ENCODE measurements around the gene PCDHB11.
"Not testable (repeated sequence)": the region's sequence is repeated elsewhere in the genome, so short reads cannot be mapped to it uniquely, and the experiment has no call there.

The PCDHB11 gene

DNA sequence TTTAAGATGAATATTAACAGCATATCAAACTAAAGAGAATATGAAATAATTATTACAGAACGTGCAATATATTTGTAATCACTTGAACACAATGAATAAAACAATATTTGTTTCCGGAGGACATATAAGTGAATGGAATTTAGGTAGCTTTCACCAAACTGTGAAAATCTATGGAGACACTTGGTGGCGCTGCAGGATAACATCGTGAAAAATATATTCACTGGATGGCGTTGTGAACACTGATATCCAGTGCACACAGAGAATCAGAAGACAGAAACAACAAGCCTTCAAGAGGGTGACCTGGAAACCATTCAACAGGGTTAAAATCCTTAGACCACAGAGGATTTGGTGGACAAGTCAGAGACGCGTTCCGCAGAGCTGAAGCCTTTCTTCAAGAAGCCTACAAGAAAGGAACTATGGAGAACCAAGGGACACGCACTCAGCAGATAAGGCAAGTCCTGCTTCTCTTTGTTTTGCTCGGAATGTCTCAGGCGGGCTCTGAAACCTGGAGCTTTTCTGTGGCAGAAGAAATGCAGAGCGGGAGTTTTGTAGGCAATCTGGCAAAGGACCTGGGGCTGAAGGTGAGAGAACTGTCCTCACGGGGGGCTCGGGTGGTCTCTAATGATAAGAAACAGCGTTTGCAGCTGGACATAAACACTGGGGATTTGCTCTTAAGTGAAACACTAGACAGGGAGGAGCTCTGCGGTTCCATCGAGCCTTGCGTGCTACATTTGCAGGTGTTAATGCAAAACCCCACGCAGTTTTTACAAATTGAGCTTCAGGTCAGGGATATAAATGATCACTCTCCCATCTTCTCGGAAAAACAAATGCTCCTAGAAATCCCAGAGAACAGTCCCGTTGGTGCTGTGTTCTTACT, at the start of gene PCDHB11:
PCDHB11 (plus strand) TSS at position 269 of the 877 bp plus-strand sequence; CDS start at position 417, 148 bp downstream.
- DNase-seq: peak in 1 of 2 experiments; percentile 28

DNA sequence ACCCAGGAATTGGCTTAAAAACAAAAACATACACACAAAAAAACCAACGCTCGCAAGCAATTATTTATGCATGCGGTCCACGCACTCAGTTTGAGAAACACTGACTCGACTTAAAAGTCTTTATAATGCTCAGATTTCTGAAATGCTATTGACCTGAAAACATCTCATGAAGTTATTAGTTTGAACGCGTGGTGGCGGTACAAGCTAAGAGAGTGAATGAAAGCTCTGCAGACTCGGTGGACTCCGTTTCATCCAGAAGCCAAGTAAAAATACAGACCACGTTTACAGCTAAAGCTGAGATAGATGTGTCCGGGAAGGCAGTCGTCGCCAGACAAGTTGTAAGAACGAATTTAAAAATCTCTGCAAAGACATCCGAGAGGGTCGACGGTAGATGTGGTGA, 49.6 kb upstream of the PCDHB11 start, which contains the start of gene PCDHB6:
PCDHB6 (plus strand) TSS at position 246 of the 400 bp plus-strand sequence. CDS start 201 bp downstream, outside the sequence.
- no peak for DNase-seq

DNA sequence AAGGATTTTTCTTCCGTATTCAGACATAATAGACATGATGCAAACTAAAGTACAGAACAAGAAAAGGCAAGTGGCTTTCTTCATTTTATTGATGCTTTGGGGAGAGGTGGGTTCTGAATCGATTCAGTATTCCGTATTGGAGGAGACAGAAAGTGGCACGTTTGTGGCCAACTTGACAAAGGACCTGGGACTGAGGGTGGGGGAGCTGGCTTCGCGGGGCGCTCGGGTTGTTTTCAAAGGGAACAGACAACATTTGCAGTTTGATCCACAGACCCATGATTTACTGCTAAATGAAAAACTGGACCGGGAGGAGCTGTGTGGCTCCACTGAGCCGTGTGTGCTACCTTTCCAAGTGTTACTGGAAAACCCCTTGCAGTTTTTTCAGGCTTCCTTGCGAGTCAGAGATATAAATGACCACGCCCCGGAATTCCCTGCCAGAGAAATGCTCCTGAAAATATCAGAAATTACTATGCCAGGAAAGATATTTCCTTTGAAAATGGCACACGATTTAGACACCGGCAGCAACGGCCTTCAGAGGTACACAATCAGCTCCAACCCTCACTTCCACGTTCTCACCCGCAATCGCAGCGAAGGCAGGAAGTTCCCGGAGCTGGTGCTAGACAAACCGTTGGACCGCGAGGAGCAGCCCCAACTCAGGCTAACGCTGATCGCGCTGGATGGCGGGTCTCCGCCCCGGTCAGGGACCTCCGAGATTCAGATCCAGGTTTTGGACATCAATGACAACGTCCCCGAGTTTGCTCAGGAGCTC, 49.0 kb upstream of the PCDHB11 start:
- no peak for DNase-seq

DNA sequence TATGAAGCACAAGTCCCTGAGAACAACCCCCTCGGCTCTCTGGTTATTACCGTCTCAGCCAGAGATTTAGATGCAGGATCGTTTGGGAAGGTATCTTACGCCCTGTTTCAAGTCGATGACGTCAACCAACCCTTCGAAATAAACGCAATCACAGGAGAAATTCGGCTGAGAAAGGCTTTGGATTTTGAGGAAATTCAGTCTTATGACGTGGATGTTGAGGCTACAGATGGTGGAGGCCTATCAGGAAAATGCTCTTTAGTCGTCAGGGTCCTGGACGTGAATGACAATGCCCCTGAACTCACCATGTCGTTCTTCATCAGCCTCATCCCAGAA, 48.5 kb upstream of the PCDHB11 start:
- DNase-seq: no peak

DNA sequence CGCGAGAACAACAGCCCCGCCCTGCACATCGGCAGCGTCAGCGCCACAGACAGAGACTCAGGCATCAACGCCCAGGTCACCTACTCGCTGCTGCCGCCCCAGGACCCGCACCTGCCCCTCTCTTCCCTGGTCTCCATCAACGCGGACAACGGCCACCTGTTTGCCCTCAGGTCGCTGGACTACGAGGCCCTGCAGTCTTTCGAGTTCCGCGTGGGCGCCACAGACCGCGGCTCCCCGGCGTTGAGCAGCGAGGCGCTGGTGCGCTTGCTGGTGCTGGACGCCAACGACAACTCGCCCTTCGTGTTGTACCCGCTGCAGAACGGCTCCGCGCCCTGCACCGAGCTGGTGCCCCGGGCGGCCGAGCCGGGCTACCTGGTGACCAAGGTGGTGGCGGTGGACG, 47.8 kb upstream of the PCDHB11 start:
- not testable (repeated sequence) for DNase-seq

DNA sequence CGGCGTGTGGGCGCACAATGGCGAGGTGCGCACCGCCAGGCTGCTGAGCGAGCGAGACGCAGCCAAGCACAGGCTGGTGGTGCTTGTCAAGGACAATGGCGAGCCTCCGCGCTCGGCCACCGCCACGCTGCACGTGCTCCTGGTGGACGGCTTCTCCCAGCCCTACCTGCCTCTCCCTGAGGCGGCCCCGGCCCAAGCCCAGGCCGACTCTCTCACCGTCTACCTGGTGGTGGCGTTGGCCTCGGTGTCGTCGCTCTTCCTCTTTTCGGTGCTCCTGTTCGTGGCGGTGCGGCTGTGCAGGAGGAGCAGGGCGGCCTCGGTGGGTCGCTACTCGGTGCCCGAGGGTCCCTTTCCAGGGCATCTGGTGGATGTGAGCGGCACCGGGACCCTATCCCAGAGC, 47.3 kb upstream of the PCDHB11 start:
- not testable (repeated sequence) for DNase-seq

DNA sequence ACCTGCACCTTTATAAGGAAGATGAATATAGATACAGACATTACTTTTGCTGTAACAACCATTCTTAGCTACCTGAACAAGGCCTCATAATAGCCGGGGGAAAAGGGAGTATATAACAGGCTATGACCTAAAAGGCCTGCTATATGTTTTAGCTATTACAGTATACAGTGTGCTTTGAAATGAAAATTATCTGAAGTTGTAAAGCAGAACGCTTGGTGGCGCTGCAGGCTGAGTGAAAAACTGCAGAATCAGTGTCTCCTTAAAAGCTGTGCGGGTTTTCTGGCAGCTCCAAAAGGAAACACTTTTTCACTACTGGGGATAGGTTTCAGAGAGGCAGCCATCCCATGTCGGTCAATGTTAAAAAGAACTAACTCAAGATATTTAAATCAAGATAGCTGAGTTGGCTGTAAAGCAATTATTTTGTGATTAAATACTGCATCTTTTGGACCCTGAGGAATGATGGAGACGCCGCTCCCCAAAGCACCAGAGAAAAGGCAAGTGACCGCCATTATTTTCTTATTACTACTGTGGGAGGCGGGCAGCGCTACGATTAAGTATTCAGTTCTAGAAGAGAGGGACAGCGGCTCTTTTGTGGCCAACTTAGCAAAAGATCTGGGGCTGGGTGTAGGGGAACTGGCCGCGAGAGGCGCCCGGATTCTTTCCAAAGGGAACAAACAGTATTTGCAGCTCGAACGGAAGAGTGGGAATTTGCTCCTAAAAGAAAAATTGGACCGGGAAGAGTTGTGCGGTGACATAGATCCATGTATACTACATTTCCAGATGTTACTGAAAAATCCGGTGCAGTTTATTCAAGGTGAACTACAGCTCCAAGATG, 43.7 kb upstream of the PCDHB11 start:
- DNase-seq: peak in 1 of 2 experiments; percentile 29

DNA sequence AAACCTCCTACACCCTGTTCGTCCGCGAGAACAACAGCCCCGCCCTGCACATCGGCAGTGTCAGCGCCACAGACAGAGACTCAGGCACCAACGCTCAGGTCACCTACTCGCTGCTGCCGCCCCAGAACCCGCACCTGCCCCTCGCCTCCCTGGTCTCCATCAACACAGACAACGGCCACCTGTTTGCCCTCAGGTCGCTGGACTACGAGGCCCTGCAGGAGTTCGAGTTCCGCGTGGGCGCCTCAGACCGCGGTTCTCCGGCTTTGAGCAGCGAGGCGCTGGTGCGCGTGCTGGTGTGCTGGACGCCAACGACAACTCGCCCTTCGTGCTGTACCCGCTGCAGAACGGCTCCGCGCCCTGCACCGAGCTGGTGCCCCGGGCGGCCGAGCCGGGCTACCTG, 42.1 kb upstream of the PCDHB11 start:
- not testable (repeated sequence) for DNase-seq

DNA sequence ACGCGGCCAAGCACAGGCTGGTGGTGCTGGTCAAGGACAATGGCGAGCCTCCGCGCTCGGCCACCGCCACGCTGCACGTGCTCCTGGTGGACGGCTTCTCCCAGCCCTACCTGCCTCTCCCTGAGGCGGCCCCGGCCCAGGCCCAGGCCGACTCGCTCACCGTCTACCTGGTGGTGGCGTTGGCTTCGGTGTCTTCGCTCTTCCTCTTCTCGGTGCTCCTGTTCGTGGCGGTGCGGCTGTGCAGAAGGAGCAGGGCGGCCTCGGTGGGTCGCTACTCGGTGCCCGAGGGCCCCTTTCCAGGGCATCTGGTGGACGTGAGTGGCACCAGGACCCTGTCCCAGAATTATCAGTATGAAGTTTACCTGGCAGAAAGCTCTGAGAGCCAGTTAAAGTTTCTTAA, 41.5 kb upstream of the PCDHB11 start:
- not testable (repeated sequence) for DNase-seq

DNA sequence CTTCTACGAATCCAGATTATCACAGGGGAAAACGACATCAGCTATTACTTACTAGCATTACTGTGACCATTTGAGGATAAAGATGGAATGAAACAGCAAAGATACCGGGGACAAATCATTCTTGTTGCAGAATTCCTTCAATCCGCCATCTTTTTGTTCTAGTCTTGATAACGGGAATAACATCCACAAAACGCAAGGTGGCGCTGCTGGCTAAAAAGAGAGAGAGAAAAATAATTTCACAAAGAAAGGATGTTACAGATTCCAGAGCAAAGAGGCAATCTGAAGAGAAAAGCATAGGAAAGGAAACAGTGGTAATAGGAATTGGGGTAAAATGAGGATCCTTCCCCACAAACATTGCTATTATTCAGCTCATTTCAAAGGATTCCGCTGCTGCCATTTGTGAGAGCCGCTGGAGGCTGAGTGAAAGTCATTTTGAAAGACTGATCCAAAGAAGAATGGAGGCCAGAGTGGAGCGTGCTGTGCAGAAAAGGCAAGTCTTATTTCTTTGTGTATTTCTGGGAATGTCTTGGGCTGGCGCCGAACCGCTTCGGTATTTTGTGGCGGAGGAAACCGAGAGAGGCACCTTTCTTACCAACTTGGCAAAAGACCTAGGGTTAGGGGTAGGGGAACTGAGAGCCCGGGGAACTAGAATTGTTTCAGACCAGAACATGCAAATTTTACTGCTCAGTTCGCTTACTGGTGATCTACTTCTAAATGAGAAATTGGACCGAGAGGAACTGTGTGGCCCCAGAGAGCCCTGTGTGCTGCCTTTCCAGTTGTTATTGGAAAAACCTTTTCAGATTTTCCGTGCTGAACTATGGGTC, 26.8 kb upstream of the PCDHB11 start, which contains the start of gene PCDHB7:
PCDHB7 (plus strand) TSS at position 264 of the 824 bp plus-strand sequence; CDS start at position 456, 192 bp downstream.
- DNase-seq: peak; percentile 13 to 41

DNA sequence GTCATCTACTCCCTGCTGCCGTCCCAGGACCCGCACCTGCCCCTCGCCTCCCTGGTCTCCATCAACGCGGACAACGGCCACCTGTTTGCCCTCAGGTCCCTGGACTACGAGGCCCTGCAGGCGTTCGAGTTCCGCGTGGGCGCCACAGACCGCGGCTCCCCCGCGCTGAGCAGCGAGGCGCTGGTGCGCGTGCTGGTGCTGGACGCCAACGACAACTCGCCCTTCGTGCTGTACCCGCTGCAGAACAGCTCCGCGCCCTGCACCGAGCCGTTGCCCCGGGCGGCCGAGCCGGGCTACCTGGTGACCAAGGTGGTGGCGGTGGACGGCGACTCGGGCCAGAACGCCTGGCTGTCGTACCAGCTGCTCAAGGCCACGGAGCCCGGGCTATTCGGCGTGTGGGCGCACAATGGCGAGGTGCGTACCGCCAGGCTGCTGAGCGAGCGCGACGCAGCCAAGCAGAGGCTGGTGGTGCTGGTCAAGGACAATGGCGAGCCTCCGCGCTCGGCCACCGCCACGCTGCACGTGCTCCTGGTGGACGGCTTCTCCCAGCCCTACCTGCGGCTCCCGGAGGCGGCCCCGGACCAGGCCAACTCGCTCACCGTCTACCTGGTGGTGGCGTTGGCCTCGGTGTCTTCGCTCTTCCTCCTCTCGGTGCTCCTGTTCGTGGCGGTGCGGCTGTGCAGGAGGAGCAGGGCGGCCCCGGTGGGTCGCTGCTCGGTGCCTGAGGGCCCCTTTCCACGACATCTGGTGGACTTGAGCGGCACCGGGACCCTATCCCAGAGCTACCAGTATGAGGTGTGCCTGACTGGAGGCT, 24.9 kb upstream of the PCDHB11 start:
- not testable (repeated sequence) for DNase-seq

DNA sequence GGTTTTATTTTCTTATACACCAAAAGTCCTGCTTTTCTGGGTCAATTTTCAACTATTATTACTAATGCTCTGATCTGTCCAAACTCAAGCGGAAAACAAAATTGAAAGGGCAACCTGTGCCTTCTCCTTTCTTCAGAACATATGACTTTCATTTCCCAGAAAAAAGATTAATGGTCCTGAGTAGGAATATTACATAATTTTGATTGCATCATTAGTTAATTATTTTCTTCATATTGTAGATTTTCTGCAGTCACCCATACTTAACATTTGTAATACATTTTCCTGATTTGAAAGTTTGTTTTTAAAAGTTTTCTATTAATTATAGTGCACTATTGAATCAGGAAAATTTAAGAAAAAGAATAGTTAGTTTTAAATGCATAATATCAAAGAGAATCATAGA, 23.5 kb upstream of the PCDHB11 start:
- no peak for DNase-seq

DNA sequence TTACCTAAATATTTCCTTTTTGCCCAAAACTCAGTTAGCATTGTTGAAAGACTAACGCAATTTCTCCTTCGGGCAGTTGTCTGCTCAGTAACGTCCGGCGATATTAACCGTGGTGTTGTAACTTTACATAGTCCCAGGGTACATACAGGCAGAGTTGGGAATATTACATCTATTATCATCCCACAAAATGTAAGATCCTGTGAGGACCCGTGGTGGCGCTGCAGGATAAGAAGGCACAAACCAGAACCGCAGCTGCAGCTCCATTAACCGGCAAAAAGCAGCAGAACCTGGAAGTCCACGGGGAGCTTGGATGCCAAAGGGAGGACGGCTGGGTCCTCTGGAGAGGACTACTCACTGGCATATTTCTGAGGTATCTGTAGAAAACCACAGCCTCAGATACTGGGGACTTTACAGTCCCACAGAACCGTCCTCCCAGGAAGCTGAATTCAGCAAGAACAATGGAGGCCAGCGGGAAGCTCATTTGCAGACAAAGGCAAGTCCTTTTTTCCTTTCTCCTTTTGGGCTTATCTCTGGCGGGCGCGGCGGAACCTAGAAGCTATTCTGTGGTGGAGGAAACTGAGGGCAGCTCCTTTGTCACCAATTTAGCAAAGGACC, 21.7 kb upstream of the PCDHB11 start, which contains the start of gene PCDHB8:
PCDHB8 (plus strand) TSS at position 214 of the 615 bp plus-strand sequence; CDS start at position 459, 245 bp downstream.
- DNase-seq: not testable (repeated sequence)

DNA sequence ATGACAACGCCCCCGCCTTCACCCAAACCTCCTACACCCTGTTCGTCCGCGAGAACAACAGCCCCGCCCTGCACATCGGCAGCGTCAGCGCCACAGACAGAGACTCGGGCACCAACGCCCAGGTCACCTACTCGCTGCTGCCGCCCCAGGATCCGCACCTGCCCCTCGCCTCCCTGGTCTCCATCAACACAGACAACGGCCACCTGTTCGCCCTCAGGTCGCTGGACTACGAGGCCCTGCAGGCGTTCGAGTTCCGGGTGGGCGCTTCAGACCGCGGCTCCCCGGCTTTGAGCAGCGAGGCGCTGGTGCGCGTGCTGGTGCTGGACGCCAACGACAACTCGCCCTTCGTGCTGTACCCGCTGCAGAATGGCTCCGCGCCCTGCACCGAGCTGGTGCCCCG, 20.1 kb upstream of the PCDHB11 start:
- not testable (repeated sequence) for DNase-seq

DNA sequence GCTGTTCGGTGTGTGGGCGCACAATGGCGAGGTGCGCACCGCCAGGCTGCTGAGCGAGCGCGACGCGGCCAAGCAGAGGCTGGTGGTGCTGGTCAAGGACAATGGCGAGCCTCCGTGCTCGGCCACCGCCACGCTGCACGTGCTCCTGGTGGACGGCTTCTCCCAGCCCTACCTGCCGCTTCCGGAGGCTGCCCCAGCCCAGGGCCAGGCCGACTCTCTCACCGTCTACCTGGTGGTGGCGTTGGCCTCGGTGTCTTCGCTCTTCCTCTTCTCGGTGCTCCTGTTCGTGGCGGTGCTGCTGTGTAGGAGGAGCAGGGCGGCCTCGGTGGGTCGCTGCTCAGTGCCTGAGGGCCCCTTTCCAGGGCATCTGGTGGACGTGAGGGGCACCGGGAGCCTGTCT, 19.6 kb upstream of the PCDHB11 start:
- not testable (repeated sequence) for DNase-seq

DNA sequence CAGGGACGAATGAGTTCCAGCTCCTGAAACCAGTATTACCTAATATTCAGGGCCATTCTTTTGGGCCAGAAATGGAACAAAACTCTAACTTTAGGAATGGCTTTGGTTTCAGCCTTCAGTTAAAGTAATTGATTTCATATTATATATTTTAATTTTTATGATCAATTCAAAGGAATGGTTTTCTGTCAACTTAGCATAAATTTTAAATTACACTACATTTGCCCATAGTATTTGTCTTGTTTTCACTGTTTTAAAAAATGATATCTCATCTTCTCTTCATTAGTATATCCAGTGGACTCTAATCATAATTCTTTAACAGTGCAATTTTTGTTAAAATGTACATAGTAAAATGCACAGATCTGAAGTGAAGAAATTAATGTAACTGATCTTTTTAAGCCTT, 19.1 kb upstream of the PCDHB11 start:
- no peak for DNase-seq

DNA sequence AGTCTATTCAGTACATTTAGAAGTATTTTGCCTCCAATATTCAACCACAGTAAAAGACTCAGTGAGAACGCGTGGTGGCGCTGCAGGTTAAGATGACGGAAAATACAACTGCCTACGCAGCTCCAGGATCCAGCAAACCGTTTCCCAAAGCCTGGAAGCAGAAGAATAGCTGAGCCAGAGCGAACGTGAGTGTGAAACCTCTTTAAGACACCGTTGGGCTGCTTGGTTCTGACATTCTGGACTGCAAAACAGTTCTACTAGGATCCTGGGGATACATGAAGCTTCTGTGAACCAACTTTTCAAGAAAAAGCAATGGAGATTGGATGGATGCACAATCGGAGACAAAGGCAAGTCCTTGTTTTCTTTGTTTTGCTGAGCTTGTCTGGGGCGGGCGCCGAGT, 17.2 kb upstream of the PCDHB11 start, which contains the start of gene PCDHB16:
PCDHB16 (plus strand) TSS at position 140 of the 400 bp plus-strand sequence; CDS start at position 313, 173 bp downstream.
- no peak for DNase-seq

DNA sequence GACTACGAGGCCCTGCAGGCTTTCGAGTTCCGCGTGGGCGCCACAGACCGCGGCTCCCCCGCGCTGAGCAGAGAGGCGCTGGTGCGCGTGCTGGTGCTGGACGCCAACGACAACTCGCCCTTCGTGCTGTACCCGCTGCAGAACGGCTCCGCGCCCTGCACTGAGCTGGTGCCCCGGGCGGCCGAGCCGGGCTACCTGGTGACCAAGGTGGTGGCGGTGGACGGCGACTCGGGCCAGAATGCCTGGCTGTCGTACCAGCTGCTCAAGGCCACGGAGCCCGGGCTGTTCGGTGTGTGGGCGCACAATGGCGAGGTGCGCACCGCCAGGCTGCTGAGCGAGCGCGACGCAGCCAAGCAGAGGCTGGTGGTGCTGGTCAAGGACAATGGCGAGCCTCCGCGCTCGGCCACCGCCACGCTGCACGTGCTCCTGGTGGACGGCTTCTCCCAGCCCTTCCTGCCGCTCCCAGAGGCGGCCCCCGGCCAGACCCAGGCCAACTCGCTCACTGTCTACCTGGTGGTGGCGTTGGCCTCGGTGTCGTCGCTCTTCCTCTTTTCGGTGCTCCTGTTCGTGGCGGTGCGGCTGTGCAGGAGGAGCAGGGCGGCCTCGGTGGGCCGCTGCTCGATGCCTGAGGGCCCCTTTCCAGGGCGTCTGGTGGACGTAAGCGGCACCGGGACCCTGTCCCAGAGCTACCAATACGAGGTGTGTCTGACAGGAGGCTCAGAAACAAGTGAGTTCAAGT, 15.1 kb upstream of the PCDHB11 start:
- not testable (repeated sequence) for DNase-seq

DNA sequence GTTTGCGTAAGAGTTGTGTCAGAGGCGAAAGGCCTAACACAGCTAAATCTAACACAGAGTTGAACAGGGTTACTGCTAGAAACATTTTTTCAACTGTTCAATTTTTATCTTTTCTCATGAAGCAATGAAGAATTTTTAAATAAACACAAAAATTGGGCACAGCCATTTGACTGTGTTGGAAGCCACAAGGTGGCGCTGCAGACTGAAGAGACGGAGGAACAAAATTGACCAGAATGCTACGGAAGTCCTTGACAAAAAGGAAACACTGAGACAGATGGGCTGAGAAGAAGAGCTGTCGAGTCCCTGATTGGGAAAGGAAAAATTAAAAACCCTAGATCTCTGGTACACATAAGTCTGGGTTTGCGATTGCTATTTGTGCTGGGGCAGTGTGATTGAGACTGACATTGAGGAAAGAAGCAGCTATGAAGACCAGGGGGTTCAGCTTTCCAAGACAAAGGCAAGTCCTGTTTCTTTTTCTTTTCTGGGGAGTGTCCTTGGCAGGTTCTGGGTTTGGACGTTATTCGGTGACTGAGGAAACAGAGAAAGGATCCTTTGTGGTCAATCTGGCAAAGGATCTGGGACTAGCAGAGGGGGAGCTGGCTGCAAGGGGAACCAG, 12.4 kb upstream of the PCDHB11 start, which contains the start of gene PCDHB9:
PCDHB9 (plus strand) TSS at position 265 of the 616 bp plus-strand sequence; CDS start at position 423, 158 bp downstream.
- DNase-seq: peak; percentile 59 to 74
